DND-41 (cell line): ENCODE measurements around the gene CLMP.

Experiments used
- ATAC-seq: fragments of 200-7000 bp; cut with Tn5 transposase; 3 replicates; pipeline ENCODE4 v1.9.1; 2021; ENCODE audit warnings: low read depth; ENCODE audit not compliant: insufficient read depth
- DNase-seq: peaks from one replicate; pipeline ENCODE4 v3.0.0-alpha.2; 2020
- H2AFZ ChIP-seq: 2 replicates; pipeline ENCODE4 v1.6.0; 2012; ENCODE audit warnings: low read depth, low read length
- H3K27ac ChIP-seq: 2 replicates; pipeline ENCODE4 v1.5.1; 2012; ENCODE audit warnings: low read length, inconsistent platforms
- H3K27me3 ChIP-seq: fragments of 200-600 bp; sonication (generic); 2 replicates; pipeline ENCODE4 v1.6.0; 2012; ENCODE audit warnings: low read length, mild to moderate bottlenecking, inconsistent platforms; ENCODE audit not compliant: insufficient read depth, poor library complexity
- H3K36me3 ChIP-seq: 2 replicates; pipeline ENCODE4 v1.5.1; 2012; ENCODE audit warnings: low read length, inconsistent platforms; ENCODE audit not compliant: insufficient read depth
- H3K4me1 ChIP-seq: 2 replicates; pipeline ENCODE4 v1.5.1; 2012; ENCODE audit warnings: mild to moderate bottlenecking, low read length; ENCODE audit not compliant: insufficient read depth
- H3K4me2 ChIP-seq: 2 replicates; pipeline ENCODE4 v1.6.0; 2012; ENCODE audit warnings: mild to moderate bottlenecking, moderate library complexity, low read length, inconsistent platforms; ENCODE audit not compliant: insufficient read depth
- H3K4me3 ChIP-seq, 2 experiments: fragments of 200-600 bp in 1 of 2; shearing (Covaris generic) in 1 of 2; 2 replicates each; pipeline ENCODE4 v1.5.1; 2012 to 2016; ENCODE audit warnings: inconsistent platforms in 2 of 2, low read length in 2 of 2, mild to moderate bottlenecking in 2 of 2, low read depth in 1 of 2, moderate library complexity in 1 of 2
- H3K79me2 ChIP-seq: 2 replicates; pipeline ENCODE4 v1.6.0; 2012; ENCODE audit warnings: low read length, inconsistent platforms; ENCODE audit not compliant: insufficient read depth
- H3K9ac ChIP-seq: 2 replicates; pipeline ENCODE4 v1.6.0; 2012; ENCODE audit warnings: low read depth, mild to moderate bottlenecking, inconsistent platforms, low read length, moderate library complexity
- H3K9me3 ChIP-seq: 2 replicates; pipeline ENCODE4 v1.5.1; 2012; ENCODE audit warnings: low read length, moderate library complexity, mild to moderate bottlenecking, inconsistent platforms; ENCODE audit not compliant: insufficient read depth, severe bottlenecking
- H4K20me1 ChIP-seq: 2 replicates; pipeline ENCODE4 v1.6.0; 2012; ENCODE audit warnings: low read length; ENCODE audit not compliant: insufficient read depth
- EZH2 ChIP-seq: IDR thresholded peaks from 3 replicates; pipeline ENCODE4 v1.6.1; 2012; ENCODE audit warnings: borderline replicate concordance, low read depth, mild to moderate bottlenecking, moderate library complexity, low read length, inconsistent platforms; ENCODE audit not compliant: severe bottlenecking
- TF ChIP-seq, protein P1 (sequence below): IDR thresholded peaks from 2 replicates; pipeline ENCODE4 v1.5.1; 2012; ENCODE audit warnings: borderline replicate concordance, low read length, moderate library complexity, mild to moderate bottlenecking; ENCODE audit not compliant: poor library complexity, severe bottlenecking; ENCODE audit errors: extremely low read depth

Gene CLMP

DNA sequence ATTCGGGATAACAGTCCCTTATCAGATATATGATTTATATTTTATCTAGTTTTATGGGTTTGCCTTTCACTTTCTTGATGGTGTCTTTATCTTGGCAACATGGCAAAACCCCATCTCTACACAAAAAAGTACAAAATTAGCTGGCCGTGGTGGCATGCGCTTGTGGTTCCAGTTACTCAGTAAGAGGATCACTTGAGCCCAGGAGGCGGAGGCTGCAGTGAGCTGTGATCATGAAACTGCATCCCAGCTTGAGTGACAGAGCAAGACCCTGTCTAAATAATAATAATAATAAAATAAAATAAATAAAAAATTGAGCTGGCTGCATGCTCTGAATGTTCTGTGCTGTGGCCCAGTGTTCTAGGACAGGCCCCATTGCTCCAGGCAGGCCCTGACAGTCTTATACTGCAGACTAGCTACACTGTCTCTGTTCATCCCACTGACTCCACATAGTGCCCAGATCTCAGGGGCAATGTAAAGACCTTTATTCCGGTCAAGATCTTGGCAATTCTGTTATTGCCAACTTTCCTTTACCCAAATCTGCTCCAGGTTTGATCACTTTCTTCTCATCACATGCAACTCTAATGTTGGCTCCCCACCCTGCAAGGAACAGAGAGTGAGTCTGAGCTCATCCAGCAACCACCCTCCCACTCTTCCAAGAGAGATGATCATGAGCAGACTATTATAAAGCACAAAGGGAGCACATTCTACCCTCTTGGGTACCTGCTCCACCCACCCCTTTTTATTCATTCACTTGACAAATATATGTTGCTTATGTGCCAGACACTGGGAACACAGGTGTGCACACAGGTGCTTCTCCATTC lies 141.9 kb downstream of the CLMP start:
- H3K36me3 ChIP-seq = peaks cover 45% of the 10 kb centered on the region
- TF ChIP-seq, protein P1, sequence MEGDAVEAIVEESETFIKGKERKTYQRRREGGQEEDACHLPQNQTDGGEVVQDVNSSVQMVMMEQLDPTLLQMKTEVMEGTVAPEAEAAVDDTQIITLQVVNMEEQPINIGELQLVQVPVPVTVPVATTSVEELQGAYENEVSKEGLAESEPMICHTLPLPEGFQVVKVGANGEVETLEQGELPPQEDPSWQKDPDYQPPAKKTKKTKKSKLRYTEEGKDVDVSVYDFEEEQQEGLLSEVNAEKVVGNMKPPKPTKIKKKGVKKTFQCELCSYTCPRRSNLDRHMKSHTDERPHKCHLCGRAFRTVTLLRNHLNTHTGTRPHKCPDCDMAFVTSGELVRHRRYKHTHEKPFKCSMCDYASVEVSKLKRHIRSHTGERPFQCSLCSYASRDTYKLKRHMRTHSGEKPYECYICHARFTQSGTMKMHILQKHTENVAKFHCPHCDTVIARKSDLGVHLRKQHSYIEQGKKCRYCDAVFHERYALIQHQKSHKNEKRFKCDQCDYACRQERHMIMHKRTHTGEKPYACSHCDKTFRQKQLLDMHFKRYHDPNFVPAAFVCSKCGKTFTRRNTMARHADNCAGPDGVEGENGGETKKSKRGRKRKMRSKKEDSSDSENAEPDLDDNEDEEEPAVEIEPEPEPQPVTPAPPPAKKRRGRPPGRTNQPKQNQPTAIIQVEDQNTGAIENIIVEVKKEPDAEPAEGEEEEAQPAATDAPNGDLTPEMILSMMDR = no peak
- no peak for TF ChIP-seq EZH2
- peaks cover 13% of the 10 kb centered on the region for H3K4me1 ChIP-seq
- H3K27me3 ChIP-seq = no peaks in the 10 kb centered on the region
- H3K79me2 ChIP-seq = peaks cover 20% of the 10 kb centered on the region
- peaks cover 29% of the 10 kb centered on the region for H4K20me1 ChIP-seq
- no peak for DNase-seq
- no peak overlapping the region for H3K4me3 ChIP-seq
- no peak overlapping the region for H3K27ac ChIP-seq
- ATAC-seq = 0 out of 3 replicates have a peak, but pooled peaks have one; percentile 8
- H3K4me2 ChIP-seq = no peak overlapping the region
- no peak overlapping the region for H2AFZ ChIP-seq
- no peak overlapping the region for H3K9ac ChIP-seq
- H3K9me3 ChIP-seq = no peaks in the 10 kb centered on the region

DNA sequence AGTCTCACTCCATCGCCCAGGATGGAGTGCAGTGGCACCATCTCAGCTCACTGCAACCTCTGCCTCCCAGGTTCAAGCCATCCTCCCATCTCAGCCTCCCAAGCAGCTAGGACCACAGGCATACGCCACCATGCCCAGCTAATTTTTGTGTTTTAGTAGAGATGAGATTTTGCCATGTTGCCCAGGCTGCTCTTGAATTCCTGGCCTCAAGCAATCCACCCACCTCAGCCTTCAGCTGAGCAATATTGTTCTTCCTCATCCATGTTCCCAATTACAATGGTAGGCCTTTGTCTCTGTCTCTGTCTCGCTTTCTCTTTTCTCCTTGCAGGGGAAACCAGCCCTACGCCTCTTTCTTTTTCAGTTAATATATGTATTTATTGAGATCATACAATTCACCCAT lies 143.4 kb downstream of the CLMP start:
- DNase-seq (no peak), ATAC-seq (no peak)
- Histone ChIP-seq H3K9ac (no peak overlapping the region), H4K20me1 (peaks cover 16% of the 10 kb centered on the region), H3K27ac (no peak overlapping the region), H3K4me3 (no peak overlapping the region), H3K4me2 (no peak overlapping the region), H3K9me3 (no peaks in the 10 kb centered on the region), H3K27me3 (no peaks in the 10 kb centered on the region), H3K79me2 (peaks cover 6% of the 10 kb centered on the region), H3K36me3 (peaks cover 31% of the 10 kb centered on the region), H2AFZ (no peak overlapping the region), H3K4me1 (0 out of 2 replicates have a peak, but pooled peaks cover under 1% of the 10 kb centered on the region)
- TF ChIP-seq, protein P1 = no peak
- no peak for TF ChIP-seq EZH2

DNA sequence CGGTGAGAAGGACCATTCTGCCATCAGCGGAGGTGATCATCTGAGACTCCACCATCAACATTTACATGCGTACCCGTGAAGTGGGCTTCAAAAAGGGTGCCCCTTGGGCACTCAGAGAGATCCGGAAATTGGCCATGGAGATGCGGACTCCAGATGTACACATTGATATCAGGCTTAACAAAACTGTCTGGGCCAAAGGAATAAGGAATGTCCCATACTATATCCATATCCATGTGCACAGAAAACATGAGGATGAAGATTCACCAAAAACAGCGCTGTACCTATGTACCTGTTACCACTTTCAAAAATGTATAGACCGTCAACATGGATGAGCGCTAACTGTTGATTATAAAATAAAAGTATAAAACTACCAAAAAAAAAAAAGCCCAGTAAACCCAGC lies 143.9 kb downstream of the CLMP start:
- DNase-seq = no peak
- no peak overlapping the region for H3K4me3 ChIP-seq
- no peak for TF ChIP-seq EZH2
- TF ChIP-seq, protein P1 = no peak
- H3K9me3 ChIP-seq = no peaks in the 10 kb centered on the region
- H3K79me2 ChIP-seq = peaks cover 2% of the 10 kb centered on the region
- peaks cover 26% of the 10 kb centered on the region for H3K36me3 ChIP-seq
- no peaks in the 10 kb centered on the region for H3K4me1 ChIP-seq
- no peak overlapping the region for H3K4me2 ChIP-seq
- peaks cover 11% of the 10 kb centered on the region for H4K20me1 ChIP-seq
- no peak for ATAC-seq
- H3K27ac ChIP-seq = no peak overlapping the region
- no peak overlapping the region for H3K9ac ChIP-seq
- H2AFZ ChIP-seq = no peak overlapping the region
- no peaks in the 10 kb centered on the region for H3K27me3 ChIP-seq
